Body of pancreas (tissue), 4 donors: ENCODE data around the gene MOCS2.

Source experiments
- CTCF ChIP-seq, 7 experiments: fragments of 450-650 bp in 4 of 7; fragments of 200-600 bp in 3 of 7; sonication (generic) in 3 of 7; IDR thresholded peaks; one replicate each; pipeline ENCODE4 v1.5.1; 2016 to 2019; ENCODE audit warnings: antibody characterized with exemption in 7 of 7
- POLR2A ChIP-seq, 3 donors: fragments of 450-650 bp; IDR thresholded peaks; one replicate each; pipeline ENCODE4 v1.6.1; 2016; ENCODE audit warnings: antibody characterized with exemption in 3 of 3, mild to moderate bottlenecking in 2 of 3

- TF ChIP-seq POLR2A (IDR thresholded peaks at IDR 0.05) (no peak), CTCF (IDR thresholded peaks at IDR 0.05) (no peak)
Measured at GRCh38 chr5:53095217-53095616, 14.3 kb downstream of the MOCS2 start.
